NCI-H345 treated with DMSO at 0.1 percent for 48 hours (cell line): ENCODE measurements around the gene PDE7B.

Experiments
- DNase-seq: peaks from one replicate; lab custom pipeline; 2025; ENCODE audit not compliant: unreplicated experiment; lab: John Stamatoyannopoulos, UW

Gene PDE7B

DNA sequence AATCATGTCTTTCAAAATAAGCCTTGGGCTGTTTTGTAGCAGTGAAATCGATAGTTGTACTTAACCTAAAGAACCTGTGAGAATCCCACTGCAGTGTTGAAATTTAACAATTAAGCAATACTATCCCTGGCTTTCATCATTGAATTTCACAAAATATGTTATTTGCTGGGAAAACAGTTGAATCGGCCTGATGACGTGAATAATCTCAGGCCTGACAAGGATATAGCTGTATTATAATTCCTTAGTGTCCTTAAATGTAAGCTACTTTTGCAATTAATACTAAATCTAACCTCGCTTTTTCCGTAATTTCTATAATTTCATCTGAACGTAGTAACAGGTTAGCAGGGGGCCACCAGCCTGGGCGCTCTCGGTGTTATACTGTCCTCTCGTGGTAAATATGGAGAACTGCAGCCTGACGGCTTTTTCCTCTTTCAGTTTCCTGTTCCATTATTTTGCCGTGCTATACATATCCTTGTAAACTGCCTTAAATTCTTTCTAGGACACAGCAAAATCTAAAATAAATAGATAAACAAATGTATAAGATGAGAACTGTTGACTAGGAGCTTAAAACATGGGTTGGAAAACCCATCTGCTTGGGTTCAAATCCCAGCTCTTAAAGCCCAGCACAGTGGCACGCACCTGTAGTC lies 374.6 kb downstream of the PDE7B start:
- DNase-seq: peak; percentile 23

DNA sequence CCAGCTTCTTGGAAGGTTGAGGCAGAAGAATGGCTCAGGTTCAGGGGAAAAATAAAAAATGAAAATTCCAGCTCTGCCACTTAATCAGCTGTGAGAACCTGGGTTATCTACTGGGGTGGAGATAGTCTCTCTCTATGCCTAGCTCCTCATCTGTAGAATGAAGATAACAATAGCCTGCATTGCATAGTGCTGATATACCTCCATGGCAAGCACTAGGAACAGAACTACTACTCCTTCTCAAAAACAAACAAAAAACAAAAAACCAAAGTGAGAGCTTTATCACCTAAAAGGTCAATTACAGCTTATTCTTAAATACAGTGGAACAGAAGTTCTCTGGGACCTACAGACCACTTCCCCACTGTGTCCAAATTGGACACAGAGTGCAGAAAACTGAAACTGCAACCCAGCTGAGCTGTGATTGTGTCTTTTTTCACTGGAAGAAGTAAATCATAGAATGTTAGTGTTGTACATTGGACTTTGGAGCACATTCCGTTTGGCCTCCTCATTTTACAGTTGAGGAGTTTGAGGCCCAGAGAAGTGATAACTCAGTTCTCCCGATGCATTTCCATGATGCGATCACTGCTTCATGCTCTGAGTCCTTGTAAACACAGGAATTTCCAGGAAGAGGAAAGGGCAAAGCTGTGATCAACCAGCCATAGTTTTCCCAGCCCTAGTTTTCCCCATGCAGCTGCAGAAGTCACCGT lies 375.3 kb downstream of the PDE7B start:
- no peak for DNase-seq

DNA sequence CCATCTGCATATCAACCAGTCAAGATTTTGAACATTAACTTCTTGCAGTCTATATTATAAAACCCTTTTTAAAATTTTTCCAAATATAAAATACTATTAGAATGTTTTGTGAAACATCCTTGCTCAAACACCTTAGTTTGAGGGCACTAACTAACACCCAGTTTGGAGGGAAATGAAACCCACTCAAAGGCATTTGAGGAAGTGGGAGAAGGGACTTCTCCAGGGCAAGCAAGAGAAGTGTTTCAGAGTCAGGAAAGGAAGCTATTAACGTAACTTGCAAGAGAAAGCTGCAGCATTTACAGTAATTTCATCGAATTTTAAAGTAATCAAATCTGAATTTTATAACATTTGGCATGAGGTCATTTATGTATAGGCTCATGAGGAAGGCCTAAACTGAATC lies 377.3 kb downstream of the PDE7B start:
- no peak for DNase-seq

DNA sequence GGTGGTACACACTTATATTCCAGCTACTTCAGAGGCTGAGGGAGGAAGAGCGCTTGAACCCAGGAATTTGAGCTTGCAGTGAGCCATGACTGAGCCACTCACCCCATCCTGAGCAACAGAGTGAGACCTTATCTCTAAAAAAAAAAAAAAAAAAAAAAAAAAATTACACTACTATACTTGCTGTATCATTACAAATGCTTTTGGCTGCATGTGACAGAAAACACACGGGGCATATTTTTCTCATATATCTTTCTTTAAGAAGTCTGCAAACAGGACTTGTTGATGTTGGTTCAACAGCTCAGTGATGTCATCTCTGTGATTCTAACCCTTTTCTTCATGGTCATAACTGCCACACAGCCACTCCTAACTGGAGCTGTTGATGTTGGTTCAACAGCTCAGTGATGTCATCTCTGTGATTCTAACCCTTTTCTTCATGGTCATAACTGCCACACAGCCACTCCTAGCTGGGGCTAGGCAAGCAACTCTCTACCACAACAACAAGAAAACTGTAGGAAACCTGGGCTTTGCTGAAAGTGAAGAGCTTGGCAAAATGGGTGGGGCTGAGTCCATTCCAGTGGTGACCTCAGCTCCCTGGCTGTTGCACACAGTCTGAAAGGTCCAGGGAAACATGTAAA lies 378.8 kb downstream of the PDE7B start:
- no peak for DNase-seq

DNA sequence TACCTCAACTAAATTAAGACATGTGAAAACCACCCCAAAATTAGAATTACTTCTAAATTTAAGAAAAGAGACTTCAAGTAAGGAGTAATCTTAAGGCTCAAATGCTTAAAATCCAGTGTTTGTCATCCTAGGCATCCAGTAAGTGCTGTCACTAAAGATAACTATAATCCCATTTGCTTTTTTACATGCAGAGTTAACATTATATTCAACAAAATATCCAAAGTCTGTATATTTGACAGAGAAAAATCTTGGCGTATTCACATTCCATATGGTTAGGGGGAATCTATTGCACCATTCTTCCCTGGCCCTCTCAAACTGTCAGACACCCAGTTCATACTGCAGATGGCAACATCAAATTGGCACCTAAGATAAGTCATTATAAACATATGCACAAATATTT lies 381.2 kb downstream of the PDE7B start:
- no peak for DNase-seq

DNA sequence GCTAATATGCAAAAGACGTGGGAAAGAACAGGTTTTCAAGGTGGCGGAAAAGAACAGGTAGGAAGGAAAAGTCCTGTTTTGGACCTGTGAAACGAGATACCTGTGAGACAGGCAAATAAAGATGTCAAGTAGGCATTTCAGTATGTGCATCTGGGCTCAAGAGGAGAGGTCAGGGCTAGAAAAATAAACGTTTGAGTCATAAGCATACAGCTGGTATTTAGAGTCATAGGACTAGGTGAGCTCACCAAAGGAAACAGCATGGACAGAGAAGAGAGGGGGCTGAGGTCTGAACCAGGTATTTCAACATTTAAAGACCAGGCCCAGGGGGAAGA lies 383.7 kb downstream of the PDE7B start:
- DNase-seq: no peak

DNA sequence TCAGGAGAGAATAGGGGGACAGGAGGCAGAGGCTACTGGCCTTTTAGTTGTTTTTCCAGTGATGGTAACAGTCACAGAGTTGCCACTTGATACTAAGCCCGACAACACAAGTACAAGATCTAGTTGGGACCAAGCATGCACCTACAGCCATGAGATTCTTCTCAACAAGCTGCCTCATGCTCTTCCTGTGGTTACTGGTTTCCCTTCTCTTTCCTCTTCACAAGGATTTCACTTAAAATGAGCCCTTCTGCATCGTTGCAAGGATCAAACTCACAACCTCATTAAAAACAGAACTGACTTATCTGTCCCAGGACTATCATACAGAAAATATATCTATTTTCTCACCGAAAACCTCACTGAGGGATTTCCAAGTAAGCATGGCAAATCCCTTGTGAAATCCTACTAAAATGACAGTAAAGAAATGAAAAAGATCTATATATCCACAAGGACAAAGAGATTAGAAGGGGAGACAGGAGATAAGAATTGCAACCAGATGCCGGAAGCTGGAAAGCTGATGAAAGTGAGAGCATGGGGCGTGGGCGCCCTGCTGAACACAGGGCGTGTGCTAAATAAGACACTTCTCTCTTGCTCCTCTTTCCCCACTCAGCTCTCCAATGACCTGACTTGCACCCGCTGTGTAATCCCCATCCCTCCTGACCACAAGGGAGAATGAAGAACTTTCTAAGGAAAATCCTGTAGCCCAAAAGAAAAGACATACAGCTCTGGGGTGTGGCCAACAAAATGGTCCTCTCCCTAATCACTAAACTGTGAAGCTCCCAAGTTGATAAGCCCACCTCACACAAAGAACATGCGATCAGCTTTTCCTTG lies 385.2 kb downstream of the PDE7B start:
- DNase-seq: no peak

DNA sequence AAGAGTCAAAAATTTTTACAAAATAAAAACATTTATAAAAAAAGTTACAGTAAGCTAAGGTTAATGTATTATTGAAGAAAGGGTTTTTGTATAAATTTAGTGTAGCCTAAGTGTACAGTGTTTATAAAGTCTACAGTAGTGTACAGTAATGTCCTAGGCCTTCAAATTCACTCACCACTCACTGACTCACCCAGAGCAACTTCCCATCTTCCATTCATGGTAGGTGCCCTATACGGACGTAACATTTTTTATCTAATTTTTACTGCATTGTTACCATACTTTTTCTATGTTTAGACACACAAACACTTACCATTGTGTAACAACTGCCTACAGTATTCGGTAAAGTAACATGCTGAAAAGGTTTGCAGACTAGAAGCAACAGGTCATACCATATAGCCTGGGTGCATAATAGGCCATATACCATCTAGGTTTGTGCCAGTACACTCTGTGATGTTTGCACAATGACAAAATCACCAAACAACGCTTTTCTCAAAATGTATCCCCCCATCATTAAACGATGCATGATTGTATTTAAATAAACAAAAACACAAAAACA lies 392.6 kb downstream of the PDE7B start:
- DNase-seq: no peak
